ENCODE data around the gene ZNF575. TPM values are rescaled to one million over a fixed set of nuclear protein-coding genes. Genes with fewer than 3 reads are reported as not detected.

The ZNF575 gene, protein sequence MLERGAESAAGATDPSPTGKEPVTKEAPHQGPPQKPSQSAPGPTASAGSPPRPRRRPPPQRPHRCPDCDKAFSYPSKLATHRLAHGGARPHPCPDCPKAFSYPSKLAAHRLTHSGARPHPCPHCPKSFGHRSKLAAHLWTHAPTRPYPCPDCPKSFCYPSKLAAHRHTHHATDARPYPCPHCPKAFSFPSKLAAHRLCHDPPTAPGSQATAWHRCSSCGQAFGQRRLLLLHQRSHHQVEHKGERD
- polyA plus RNA-seq (2013, experiment 1 of 2; ENCODE audit: insufficient read length), result 5.7 TPM
- 5.6 TPM for polyA plus RNA-seq (2013, experiment 2 of 2; ENCODE audit: insufficient read length)

DNA sequence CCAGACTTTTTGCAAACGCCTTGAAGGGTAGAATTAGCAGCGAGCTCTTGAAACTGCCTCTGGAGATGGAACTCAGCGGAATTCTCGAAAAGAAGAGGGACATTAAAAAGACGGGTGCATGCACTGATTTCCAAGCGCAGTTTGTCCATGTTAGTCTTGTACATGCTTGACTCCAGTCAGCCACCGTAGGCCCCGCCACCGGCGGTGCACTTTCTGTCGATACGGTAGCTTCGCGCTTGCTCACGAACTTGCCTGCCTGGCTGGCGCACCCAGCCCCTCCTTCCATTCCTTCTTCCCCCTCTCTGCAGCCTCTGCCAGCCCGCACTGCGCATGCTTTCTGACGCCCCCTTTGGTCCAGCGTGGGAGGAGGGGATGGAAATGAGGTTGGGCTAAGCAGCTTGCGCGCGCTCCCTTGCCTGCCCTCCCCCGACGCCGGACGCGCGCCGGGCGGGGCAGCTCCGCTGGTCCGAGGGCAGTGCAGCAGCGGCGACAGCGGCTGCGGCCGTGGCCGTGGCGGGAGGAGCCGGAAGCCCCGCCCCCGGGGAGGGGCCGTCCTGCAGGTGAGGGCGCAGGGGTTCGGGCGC lies at the start of gene ZNF575:
Gene ZNF575, plus strand, starts transcription at position 227 of the 584 bp plus-strand sequence. CDS start 1,235 bp downstream, outside the sequence.
- peak; percentile 98 for DNase-seq

DNA sequence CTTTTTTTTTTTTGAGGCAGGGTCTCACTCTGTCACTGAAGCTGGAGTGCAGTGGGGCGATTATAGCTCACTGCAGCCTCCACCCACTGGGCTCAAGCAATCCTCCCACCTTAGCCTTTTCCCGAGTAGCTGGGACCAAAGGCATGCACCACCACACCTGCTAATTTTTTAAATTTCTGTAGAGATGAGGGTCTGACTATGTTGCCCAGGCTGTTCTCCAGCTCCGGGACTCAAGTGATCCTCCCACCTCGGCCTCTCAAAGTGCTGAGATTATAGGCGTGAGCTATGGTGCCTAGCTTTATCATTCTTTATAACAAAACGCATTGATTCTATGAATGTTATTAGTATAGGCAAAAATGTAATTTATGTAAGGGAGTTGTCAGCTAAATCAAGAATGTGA lies 49.7 kb upstream of the ZNF575 start:
- no peak for DNase-seq

DNA sequence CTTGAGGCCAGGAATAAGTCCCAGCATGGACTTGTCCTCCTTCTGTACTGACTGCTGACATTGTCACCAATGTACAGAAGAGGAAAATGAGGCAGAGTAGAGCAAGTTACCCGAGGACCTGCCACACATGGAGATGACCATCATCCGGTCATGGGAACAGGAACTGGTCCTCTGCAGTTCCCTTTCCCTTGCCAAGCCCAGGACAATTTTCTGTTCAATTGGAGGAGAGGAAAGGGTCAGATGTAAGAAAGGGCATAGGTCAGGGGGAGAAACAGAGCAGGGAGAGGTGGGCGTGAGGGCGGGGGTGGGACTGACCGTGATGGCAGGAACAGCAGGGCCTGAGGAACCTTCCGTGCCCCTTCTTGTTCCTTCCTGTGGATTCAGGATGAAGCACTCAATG lies 47.0 kb upstream of the ZNF575 start:
- no peak for DNase-seq

DNA sequence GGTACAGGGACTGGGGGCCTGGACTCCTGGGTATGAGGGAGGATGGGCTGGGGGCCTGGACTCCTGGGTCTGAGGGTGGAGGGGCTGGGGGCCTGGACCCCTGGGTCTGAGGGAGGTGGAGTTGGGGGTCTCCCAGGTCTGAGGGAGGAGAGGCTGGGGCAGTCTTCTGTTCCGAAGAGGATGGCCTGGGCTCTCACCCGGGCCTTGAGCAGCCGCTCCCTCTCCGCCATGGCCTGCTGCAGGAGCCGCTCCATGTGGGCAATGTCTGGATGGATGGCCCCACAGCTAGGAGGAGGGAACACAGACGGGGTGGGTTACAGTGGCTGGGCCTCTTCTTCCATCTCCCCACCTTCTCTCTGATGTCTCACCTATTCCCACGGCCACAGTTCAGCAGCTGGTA lies 46.6 kb upstream of the ZNF575 start:
- DNase-seq, result no peak

DNA sequence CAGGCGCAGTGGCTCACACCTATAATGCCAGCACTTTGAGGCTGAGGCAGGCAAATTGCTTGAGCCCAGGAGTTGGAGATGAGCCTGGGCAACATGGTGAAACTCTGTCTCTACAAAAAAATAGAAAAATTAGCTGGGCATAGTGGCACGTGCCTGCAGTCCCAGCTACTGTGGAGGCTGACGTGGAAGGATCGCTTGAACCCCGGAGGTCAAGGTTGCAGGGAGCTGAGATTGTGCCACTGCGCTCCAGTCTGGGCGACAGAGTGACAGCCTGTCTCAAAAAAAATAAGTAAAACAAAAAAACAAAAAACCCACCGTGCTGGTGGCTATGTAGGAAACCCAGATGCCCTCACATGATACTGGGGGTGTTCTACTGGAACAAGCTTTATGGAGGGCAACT lies 44.8 kb upstream of the ZNF575 start:
- no peak for DNase-seq

DNA sequence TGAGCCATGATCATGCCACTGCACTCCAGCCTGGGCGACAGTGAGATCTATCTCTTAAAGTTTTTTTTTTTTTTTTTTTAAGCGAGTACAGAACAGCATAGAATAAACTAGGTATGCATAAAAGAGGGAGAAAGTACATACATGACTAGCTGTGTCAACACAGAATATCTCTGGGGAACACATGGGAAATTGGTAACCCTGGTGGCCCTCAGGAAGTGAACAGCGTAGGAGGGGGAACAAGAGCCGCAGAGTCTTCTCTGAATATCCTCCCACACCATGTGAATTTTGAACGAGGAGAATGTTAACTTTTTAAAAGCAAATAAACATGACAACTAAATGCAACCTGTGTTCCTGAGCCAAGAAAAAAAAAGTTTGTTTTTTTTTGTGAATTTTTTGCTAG lies 43.7 kb upstream of the ZNF575 start:
- no peak for DNase-seq

DNA sequence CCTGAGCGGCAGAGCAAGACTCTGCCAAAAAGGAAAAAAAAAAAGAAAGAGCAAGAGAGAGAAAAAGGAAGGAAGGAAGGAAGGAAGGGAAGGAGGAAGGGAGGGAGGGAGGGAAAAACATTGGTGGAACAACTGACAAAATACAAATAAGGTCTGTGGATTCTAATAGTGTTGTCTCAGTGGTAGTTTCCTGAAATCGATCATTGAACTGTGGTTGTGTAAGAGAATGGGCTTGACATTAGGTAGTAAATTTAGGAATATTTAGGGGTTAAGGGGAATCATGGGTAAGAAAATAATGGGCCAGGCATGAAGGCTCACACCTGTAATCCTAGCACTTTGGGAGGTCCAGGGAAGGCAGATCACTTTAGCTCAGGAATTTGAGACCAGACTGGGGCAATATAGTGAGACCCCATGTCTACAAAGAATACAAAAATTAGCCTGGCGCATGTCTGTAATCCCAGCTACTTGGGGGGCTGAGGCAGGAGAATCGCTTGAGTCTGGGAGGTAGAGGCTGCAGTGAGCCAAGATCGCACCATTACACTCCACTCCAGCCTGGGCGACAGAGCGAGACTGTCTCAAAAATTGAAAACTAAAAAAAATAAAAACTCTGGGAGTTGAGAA lies 42.9 kb upstream of the ZNF575 start:
- no peak for DNase-seq

DNA sequence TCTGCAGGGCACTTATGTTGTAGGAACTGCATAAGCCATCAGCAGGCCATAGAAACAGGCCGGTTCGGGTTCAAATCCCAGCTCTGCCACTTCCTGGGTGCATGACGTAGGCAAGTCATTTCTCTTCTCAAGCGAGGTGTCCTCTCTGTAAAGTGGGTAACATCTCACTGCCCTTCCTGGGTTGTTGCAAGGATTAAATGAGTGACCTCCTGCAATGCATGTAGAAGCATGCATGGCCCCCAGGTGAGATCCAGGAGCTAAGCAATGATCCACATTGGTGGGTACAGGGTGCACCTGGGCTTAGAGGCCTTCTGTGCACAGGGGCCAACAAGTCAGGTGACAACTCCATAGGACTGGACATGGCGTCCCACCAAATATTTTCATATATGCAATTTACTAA lies 42.2 kb upstream of the ZNF575 start:
- no peak for DNase-seq

DNA sequence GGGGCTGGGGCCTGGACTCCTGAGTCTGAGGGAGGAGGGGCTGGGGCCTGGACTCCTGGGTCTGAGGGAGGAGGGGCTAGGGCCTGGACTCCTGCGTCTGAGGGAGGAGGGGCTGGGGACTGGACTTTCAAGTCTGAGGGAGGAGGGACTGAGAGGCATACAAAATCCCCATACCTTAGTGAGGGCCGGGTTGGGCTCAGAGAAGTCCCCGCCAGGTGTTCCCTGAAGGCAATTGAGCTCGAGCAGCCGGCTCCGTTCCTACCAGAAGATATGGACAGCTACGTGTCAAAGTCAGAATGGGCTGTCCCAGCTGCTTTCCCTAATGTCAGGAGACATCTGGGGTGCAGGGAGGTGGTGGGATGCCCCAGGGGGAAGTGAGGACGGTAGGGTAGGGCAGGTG lies 37.9 kb upstream of the ZNF575 start:
- no peak for DNase-seq

DNA sequence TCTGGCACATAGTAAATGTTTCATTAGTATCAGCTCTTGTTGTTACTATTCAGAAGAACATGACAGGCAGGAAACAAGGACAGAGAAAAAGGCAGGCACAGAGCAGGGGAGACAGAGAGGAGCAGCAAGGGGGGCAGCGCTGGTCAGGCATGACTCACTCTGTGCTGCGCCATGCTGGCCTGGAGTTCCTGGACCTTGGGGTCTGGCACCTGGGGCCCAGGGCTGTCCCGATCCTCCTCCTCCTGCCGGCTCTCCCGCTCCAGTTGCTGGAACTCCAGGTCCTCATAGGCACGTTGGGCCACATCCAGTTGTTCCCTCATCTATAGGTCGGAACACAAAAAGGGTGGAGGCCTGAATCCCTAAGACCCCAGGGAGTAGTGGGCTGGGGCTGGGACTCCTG lies 36.0 kb upstream of the ZNF575 start:
- no peak for DNase-seq

DNA sequence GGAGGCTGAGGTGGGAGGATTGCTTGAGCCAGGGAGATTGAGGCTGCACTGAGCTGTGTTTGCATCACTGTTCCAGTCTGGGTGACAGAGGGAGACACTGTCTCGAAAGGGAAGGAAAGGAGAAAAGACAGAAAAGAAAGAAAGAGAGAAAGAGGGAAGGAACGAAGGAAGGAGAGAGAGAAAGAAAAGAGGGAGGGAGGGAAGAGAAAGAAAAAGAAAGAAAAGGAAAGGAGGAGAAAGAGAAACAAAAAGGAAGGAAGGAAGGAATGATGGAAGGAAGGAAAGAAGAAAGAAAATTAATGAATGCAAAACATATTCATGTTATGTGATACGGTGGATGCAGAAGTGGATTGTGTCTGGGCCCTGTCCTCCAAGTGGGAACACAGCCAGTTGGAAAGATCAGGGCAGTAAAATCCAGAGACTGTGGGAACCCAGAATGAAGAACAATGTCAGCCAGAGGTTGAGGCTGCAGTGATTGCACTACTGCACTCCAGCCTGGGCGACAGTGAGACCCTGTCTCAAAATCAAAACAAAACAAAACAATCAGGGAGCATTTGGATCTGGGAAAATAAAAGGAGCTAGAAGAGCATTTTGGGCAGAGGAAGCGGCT lies 34.6 kb upstream of the ZNF575 start:
- DNase-seq, result no peak

DNA sequence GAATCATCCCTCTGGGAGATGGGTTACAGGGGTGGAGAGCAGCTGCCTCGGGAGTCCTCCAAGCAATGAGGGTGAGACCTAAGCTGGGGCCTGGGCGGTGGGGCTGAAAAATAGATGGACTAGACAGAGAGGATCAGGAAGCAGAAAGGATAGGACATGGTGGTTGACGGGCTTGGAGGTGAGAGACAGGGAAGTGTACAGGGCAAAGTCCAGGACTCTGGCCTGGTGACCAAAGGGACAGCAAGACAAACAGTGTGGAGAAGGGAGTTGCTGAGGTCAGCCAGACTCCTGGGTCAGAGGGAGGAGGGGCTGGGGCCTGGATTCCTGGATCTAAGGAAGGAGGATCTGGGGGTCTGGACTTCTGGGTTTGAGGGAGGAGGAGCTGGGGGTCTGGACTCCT lies 33.9 kb upstream of the ZNF575 start:
- no peak for DNase-seq

DNA sequence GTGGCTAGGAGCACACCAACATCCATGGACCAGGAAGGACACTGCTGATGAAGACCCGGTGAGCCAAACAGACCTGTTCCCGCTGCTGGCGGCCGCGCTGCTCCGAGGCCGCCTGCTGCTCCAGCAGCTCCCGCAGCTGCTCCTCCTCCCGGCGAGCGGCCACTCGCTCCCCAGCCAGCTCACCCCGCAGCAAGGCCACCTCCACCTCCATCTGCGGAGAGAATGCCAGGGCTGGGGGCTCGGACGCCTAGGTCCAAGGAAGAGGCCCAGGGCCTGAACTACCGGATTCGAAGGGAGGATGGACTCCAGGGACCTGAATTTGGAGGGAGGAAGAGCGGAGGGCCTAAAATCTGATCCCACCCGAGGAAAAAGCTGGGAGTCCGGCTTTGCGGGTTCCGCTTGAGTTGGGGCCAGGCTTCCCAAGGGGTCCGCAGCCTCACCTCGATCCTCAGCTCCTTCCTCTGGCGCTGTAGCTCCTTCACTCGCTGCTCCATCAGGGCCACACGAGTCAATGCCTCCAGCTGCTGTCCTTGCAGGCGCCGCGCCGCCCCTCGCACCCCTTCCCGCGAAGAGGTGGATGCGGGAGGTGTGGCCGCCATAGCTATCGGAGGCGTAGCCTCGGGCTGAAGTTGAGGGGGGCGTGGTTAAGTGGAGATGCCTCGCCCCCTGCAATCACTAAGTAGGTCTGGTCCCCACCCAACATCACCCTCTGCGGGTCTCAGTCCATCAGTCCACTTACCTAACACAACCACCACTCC lies 31.1 kb upstream of the ZNF575 start:
- no peak for DNase-seq

DNA sequence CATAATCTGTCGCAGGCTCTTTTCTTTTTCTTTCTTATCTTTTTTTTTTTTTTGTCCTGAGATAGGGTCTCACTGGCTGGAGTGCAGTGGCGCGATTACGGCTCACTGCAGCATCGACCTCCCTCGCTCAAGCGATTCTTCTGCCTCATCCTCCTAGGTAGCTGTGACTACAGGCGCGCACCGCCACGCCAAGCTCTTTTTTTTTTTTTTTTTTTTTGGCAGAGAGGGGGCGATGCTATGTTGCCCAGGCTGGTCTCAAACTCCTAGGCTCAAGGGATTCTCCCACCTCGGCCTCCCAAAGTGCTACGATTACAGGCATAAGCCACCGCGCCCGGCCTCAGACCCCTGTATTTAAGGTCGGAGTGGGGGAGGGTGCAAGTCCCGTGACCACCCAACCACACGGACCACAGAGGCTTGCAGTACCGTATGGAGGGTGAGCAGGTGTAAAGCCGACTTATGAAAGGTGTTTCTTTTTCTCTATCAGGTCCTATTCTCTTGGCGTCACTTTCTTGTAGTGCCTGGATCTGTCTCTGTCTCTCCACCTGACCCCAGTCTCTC lies 30.5 kb upstream of the ZNF575 start:
- DNase-seq, result no peak

DNA sequence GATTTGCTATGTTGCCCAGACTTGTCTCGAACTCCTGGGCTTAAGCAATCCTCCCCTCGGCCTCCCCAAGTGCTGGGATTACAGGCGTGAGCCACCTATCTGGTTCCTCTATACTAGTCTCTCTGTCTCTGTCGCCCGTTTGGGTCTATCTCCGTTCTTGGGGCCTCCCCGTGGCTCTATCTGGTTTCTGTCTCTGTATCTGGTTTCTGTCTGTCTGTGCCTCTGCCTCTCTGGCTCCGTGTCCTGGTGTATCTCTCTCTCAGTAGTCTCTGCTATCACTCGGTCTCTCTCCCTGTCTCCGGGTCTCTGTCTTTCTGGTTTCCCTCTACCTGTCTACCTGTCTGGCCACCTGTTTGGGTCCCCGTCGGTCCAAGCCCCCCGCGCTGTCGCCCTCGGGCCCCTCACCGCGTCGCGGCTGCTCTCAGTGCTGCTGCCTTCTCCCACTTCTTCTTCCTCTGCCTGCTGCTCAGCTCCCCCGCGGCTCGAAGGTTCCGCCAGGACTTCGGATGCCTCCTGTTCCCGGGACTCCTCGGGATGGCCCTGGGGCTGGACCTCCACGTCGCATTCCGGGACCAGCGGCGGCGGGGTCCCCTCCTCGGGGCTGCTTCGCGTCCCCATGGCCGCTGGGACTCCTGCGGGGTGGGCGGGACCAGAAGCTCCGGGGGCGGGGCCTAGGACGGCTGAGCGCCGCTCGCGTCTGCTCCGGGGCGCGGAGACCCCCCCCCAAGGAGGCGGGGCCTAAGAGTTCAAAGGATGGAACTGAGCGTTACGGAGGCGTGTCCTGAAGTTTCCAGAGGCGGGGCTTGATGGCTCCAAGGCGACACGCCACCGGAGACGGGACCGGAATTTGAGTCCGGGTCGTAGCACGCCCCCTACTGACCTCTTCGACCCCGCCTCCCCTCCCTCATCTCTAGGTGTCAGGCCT lies 29.2 kb upstream of the ZNF575 start:
- DNase-seq, result peak; percentile 87

DNA sequence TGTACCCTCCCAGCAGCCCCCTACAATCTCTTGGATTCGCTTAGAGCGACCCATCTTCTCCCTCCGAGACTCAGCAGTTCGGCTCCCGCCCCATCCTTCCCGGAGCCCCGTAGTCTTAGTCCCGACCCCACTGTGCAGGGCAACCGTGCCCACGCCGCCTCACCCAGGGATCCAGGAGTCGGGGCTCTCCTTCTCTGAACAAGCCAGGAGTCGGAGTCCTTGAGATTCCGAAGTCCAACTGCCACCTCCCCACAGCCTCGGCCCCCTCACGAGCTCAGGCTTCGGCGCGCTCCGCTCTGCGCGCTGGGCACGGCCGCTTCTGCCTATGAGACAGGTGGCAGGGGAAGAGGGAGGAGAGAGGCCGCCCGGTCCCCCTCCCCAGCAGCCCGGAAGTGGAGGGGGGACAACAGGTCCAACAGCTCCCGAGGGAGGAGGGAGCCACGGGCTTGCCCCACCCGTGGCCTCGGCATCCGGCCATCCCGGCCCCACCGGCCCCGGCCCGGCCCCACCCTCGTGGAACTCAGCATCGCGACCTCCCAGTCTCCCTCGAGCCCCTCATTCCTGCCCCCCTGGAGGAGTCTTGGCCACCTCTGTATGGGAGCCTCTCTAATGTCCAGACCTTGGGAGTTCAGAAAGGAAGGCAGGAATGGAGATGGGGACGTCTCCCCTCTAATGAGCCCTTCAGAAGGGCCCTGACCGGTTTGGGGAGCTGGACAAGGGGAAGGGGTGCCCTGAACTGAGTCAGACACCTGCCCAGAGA lies 28.4 kb upstream of the ZNF575 start, which contains the start of gene PHLDB3:
Gene PHLDB3, minus strand, starts transcription at position 321 of the 760 bp plus-strand sequence. CDS start 628 bp downstream, outside the sequence.
- no peak for DNase-seq

DNA sequence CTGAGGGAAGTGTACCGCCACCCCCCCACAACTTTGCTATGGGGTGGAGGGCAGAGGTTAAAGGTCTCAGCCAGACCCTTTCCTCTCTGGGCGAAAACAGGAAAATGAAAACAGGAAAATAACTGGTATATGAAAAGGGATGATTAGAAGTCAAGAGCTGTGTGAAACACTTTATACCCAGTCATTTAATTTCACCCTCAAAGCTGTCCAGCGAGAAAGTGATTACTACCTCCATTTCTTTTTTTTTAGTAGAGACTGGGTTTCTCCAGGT lies 27.9 kb upstream of the ZNF575 start:
- no peak for DNase-seq

DNA sequence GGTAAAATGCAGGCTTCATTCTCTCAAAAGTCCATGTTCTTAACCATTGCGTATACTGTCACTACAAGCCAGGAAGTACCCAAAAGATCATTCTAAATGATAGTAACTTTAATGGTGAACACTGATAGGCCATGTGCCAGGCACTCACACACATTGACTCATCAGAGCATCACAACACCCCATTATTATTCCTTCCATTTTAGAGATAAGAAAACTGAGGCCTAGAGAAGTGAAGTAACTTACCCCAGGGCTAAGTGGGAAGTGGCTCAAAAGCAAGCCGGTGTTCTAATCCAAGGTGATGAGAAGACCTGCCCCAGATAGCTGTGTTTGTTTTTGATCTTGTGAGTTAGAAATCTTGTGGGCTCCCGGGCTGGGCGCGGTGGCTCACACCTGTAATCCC lies 27.0 kb upstream of the ZNF575 start:
- no peak for DNase-seq

DNA sequence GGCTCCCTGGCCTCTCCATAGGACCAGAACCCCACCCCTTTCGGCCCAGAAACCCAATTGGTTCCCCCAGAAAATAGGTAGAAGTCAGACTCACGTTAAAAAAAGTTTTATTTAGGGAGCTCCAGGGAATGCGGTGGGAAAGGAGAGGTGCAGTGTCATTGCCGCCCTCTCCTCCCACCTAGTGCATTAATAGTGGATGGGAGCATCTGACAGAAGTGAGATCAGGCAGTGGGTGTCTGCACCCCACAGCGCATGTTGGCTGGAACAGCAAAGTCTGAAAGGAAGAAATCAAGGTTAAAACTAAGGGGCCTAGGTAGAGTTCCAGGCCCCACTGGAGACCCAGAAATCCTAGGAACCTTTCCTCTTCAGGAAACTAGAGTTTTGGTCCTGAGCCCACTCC lies 26.4 kb upstream of the ZNF575 start:
- DNase-seq, result no peak

DNA sequence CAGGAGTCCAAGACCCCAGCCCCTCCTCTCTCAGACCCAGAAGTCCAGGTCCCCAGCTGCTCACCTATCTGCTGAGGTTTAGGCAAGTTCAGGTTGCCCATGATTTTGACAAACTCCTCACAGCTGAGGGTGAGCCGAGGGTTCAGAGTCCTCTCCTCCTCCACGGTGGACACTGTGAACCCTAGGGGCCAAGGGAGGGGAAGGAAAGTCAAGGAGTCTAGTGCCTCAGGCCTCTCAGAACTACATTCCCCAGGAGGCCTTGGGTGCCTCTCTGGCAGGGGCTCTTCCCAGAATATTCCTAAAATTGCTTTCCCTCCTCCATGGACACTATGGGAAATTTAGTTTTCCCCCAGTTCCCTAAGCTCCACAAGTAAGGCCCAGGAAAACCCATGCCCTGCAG lies 25.1 kb upstream of the ZNF575 start:
- no peak for DNase-seq

DNA sequence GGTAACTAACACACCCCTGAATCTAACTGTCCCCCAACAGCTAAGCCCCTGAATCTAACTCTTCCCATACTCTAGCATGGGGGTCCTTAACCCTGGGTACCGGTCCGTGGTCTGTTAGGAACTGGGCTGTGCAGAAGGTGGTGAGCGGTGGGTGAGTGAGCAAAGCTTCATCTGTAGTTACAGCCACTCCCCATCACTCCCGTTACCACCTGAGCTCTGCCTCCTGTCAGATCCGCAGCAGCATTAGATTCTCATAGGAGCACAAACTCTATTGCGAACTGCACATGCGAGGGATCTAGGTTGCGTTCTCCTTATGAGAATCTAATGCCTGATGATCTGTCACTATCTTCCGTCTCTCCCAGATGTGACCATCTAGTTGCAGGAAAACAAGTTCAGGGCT lies 22.3 kb upstream of the ZNF575 start:
- DNase-seq, result no peak

Data from fibroblast of skin of abdomen (primary cell).